H9 (cell line): Measurements from ENCODE around the gene COA6. TPM values are rescaled to one million over a fixed set of nuclear protein-coding genes. Genes with fewer than 3 reads are reported as not detected.

Experiments
- DNase-seq: peaks from one replicate; pipeline ENCODE4 v3.0.0-alpha.2; 2017
- H2AFZ ChIP-seq: one replicate; pipeline ENCODE4 v1.6.1; 2013; ENCODE audit warnings: mild to moderate bottlenecking, low read length, control low read depth, moderate library complexity
- H2AK5ac ChIP-seq: 2 replicates; pipeline ENCODE4 v1.6.1; 2013; ENCODE audit warnings: low read length, control low read depth, mixed read lengths; ENCODE audit not compliant: insufficient read length
- H2BK120ac ChIP-seq: one replicate; pipeline ENCODE4 v1.6.1; 2013; ENCODE audit warnings: low read depth, mild to moderate bottlenecking, low read length, control low read depth, inconsistent platforms; ENCODE audit not compliant: poor library complexity, severe bottlenecking
- H2BK12ac ChIP-seq: 2 replicates; pipeline ENCODE4 v1.6.1; 2013; ENCODE audit warnings: low read length, control low read depth, mixed read lengths, low read depth; ENCODE audit not compliant: insufficient read length
- H2BK15ac ChIP-seq: 2 replicates; pipeline ENCODE4 v1.6.1; 2013; ENCODE audit warnings: low read depth, low read length, control low read depth
- H2BK20ac ChIP-seq: one replicate; pipeline ENCODE4 v1.6.1; 2013; ENCODE audit warnings: low read depth, mild to moderate bottlenecking, low read length, control low read depth, inconsistent platforms; ENCODE audit not compliant: poor library complexity, severe bottlenecking
- H2BK5ac ChIP-seq: 2 replicates; pipeline ENCODE4 v1.6.1; 2013; ENCODE audit warnings: low read length, control low read depth, mixed read lengths; ENCODE audit not compliant: insufficient read length
- H3K14ac ChIP-seq: 2 replicates; pipeline ENCODE4 v1.6.1; 2013; ENCODE audit warnings: low read length, control low read depth; ENCODE audit not compliant: insufficient read depth
- H3K18ac ChIP-seq: 2 replicates; pipeline ENCODE4 v1.6.1; 2013; ENCODE audit warnings: low read depth, mild to moderate bottlenecking, mixed read lengths, low read length, control low read depth; ENCODE audit not compliant: insufficient read length
- H3K23ac ChIP-seq: 2 replicates; pipeline ENCODE4 v1.6.1; 2013; ENCODE audit warnings: low read length, control low read depth, mixed read lengths, low read depth; ENCODE audit not compliant: insufficient read length
- H3K23me2 ChIP-seq: 2 replicates; pipeline ENCODE4 v1.6.1; 2013; ENCODE audit warnings: low read depth, mild to moderate bottlenecking, mixed read lengths, low read length, control low read depth; ENCODE audit not compliant: insufficient read length, poor library complexity, severe bottlenecking
- H3K27ac ChIP-seq: 2 replicates; pipeline ENCODE4 v1.5.1; 2013; ENCODE audit warnings: low read length, control low read depth, mixed read lengths, low read depth; ENCODE audit not compliant: insufficient read length
- H3K27me3 ChIP-seq: 2 replicates; pipeline ENCODE4 v1.6.1; 2013; ENCODE audit warnings: low read length, control low read depth, inconsistent platforms; ENCODE audit not compliant: insufficient read depth
- H3K4ac ChIP-seq: 2 replicates; pipeline ENCODE4 v1.6.1; 2013; ENCODE audit warnings: low read depth, mild to moderate bottlenecking, control low read depth, inconsistent platforms, low read length, moderate library complexity
- H3K4me1 ChIP-seq: 2 replicates; pipeline ENCODE4 v1.6.1; 2013; ENCODE audit warnings: low read length, control low read depth, inconsistent platforms; ENCODE audit not compliant: insufficient read depth
- H3K4me2 ChIP-seq: 2 replicates; pipeline ENCODE4 v1.6.1; 2013; ENCODE audit warnings: low read length, control low read depth, mixed read lengths; ENCODE audit not compliant: insufficient read length, insufficient read depth
- H3K56ac ChIP-seq: 2 replicates; pipeline ENCODE4 v1.6.1; 2013; ENCODE audit warnings: low read depth, mild to moderate bottlenecking, mixed read lengths, low read length, control low read depth; ENCODE audit not compliant: insufficient read length
- H3K79me1 ChIP-seq: 2 replicates; pipeline ENCODE4 v1.6.1; 2013; ENCODE audit warnings: low read depth, mild to moderate bottlenecking, moderate library complexity, low read length, control low read depth, inconsistent platforms; ENCODE audit not compliant: insufficient read depth, poor library complexity, severe bottlenecking
- H3K79me2 ChIP-seq: 2 replicates; pipeline ENCODE4 v1.6.1; 2013; ENCODE audit warnings: low read length, control low read depth, inconsistent platforms; ENCODE audit not compliant: insufficient read depth
- H3K9ac ChIP-seq: 2 replicates; pipeline ENCODE4 v1.6.1; 2013; ENCODE audit warnings: low read length, control low read depth, mixed read lengths; ENCODE audit not compliant: insufficient read length; ENCODE audit errors: extremely low read depth
- H3K9me3 ChIP-seq: one replicate; pipeline ENCODE4 v1.6.1; 2013; ENCODE audit warnings: low read depth, low read length, inconsistent platforms; ENCODE audit not compliant: control insufficient read depth
- H3T11ph ChIP-seq: one replicate; pipeline ENCODE4 v1.6.1; 2013; ENCODE audit warnings: mild to moderate bottlenecking, low read length, control low read depth, inconsistent platforms
- H4K20me1 ChIP-seq: one replicate; pipeline ENCODE4 v1.6.1; 2013; ENCODE audit not compliant: control insufficient read depth, insufficient read length, insufficient read depth
- H4K5ac ChIP-seq: 2 replicates; pipeline ENCODE4 v1.6.1; 2013; ENCODE audit warnings: low read depth, mild to moderate bottlenecking, mixed read lengths, low read length, control low read depth; ENCODE audit not compliant: insufficient read length
- H4K8ac ChIP-seq: replicated peaks from 2 replicates; pipeline ENCODE4 v1.6.1; 2013; ENCODE audit warnings: low read length, control low read depth, mixed read lengths, low read depth; ENCODE audit not compliant: insufficient read length
- H4K91ac ChIP-seq: 2 replicates; pipeline ENCODE4 v1.6.1; 2013; ENCODE audit warnings: low read depth, mild to moderate bottlenecking, moderate library complexity, mixed read lengths, low read length, control low read depth; ENCODE audit not compliant: insufficient read length
- H3K27ac Mint-ChIP-seq, 3 experiments: 2 replicates in 2 of 3; 3 replicates in 1 of 3; pipeline ENCODE4 v1.8.0; 2020 to 2021; ENCODE audit warnings: mixed read lengths in 3 of 3, mild to moderate bottlenecking in 1 of 3, moderate library complexity in 1 of 3
- H3K27me3 Mint-ChIP-seq: 2 replicates; pipeline ENCODE4 v1.8.0; 2021; ENCODE audit warnings: low read depth, mild to moderate bottlenecking, moderate library complexity, mixed read lengths
- H3K36me3 Mint-ChIP-seq, 3 experiments: 2 replicates in 2 of 3; 3 replicates in 1 of 3; pipeline ENCODE4 v1.8.0; 2020 to 2021; ENCODE audit warnings: low read depth in 3 of 3, mixed read lengths in 3 of 3; ENCODE audit not compliant: insufficient read depth in 1 of 3
- H3K4me1 Mint-ChIP-seq, 2 experiments: 2 replicates each; pipeline ENCODE4 v1.8.0; 2020; ENCODE audit warnings: mixed read lengths in 2 of 2
- H3K4me3 Mint-ChIP-seq, 2 experiments: 2 replicates in 1 of 2; 3 replicates in 1 of 2; pipeline ENCODE4 v1.8.0; 2020 to 2021; ENCODE audit warnings: mild to moderate bottlenecking in 2 of 2, mixed read lengths in 2 of 2, moderate library complexity in 1 of 2
- H3K9me3 Mint-ChIP-seq, 2 experiments: 2 replicates in 1 of 2; 3 replicates in 1 of 2; pipeline ENCODE4 v1.8.0; 2020; ENCODE audit warnings: mild to moderate bottlenecking in 2 of 2, mixed read lengths in 2 of 2, moderate library complexity in 1 of 2
- WGBS: extraction: QIAGEN DNeasy Blood & Tissue Kit; methylation state at CpG from one replicate; pipeline ENCODE4 v1.1.7; 2013; ENCODE audit warnings: missing lambda C conversion rate, low lambda C conversion rate, mixed read lengths; ENCODE audit not compliant: insufficient read length; ENCODE audit errors: extremely low coverage; 5-methylcytosine and 5-hydroxymethylcytosine counted together
- total RNA-seq: library from RNA; stranded (reverse); gene quantifications from 2 replicates; pipeline ENCODE4 v1.2.1, GENCODE V29; 2021
- TF ChIP-seq, protein P1 (sequence below): fragments of 200-600 bp; sonication (generic); conservative IDR thresholded peaks from 3 replicates; pipeline ENCODE4 v1.8.0; 2021; ENCODE audit warnings: antibody characterized with exemption, mild to moderate bottlenecking

Gene COA6
- total RNA-seq, 1 experiment from 2014 or later: 42.3 TPM

DNA sequence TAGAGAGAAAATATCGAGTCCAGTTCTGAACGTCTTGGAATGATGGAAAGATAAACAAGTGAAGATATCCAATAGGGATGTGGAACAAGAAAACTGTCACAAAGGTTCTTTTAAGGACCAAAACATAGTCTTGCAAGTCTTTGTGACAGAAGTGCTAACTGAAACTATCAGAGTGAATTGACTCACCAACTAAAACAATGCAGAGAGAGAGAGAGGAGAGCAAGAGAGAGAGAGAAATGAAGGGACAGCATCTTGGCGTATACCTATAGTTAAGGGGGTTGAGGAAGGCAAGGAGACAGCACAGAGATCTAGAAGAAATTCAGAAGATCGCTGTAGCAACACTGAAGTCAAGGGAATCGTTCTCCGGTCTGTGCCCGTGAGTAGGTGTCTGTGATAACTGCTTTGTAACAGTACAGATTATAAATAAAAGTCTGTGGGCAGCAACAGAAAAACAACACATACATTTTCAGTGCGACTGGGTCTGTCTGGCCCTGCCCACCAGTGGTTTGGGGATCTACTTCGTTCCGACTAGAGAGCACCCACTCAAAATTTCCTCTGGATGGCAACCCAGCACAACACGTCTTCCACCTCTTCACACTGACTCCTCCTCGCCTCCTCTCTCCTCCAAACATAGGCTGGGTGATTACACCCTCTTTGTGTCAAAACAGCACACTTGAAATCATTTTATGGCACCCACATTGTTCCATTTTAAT, 4.8 kb upstream of the COA6 start:
- H4K8ac ChIP-seq: no peak overlapping the region
- no peak overlapping the region for H2BK12ac ChIP-seq
- H2BK120ac ChIP-seq: no peak overlapping the region
- H3K23ac ChIP-seq: no peak overlapping the region
- Mint-ChIP-seq H3K4me1 (peaks cover 3 to 6% of the 10 kb centered on the region in 2 experiments; a peak in 3 of 4 replicates), H3K36me3 (no peaks in the 10 kb centered on the region; a peak in 1 of 7 replicates), H3K9me3 (no peaks in the 10 kb centered on the region), H3K27me3 (peaks cover 27% of the 10 kb centered on the region), H3K4me3 (no peak overlapping the region), H3K27ac (no peak overlapping the region)
- TF ChIP-seq, protein P1, sequence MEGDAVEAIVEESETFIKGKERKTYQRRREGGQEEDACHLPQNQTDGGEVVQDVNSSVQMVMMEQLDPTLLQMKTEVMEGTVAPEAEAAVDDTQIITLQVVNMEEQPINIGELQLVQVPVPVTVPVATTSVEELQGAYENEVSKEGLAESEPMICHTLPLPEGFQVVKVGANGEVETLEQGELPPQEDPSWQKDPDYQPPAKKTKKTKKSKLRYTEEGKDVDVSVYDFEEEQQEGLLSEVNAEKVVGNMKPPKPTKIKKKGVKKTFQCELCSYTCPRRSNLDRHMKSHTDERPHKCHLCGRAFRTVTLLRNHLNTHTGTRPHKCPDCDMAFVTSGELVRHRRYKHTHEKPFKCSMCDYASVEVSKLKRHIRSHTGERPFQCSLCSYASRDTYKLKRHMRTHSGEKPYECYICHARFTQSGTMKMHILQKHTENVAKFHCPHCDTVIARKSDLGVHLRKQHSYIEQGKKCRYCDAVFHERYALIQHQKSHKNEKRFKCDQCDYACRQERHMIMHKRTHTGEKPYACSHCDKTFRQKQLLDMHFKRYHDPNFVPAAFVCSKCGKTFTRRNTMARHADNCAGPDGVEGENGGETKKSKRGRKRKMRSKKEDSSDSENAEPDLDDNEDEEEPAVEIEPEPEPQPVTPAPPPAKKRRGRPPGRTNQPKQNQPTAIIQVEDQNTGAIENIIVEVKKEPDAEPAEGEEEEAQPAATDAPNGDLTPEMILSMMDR: no peak
- no peaks in the 10 kb centered on the region for H3K79me1 ChIP-seq
- no peaks in the 10 kb centered on the region for H3K9me3 ChIP-seq
- no peak overlapping the region for H2BK5ac ChIP-seq
- H3K56ac ChIP-seq: no peak overlapping the region
- no peaks in the 10 kb centered on the region for H3K23me2 ChIP-seq
- H2BK15ac ChIP-seq: no peak overlapping the region
- DNase-seq: no peak
- no peak overlapping the region for H2AFZ ChIP-seq
- no peaks in the 10 kb centered on the region for H3K4me1 ChIP-seq
- H3K18ac ChIP-seq: no peak overlapping the region
- H3K4me2 ChIP-seq: no peak overlapping the region
- no peak overlapping the region for H4K91ac ChIP-seq
- WGBS: no CpG with 5 or more reads among the region's 12 CpGs
- H4K5ac ChIP-seq: no peak overlapping the region
- H3K79me2 ChIP-seq: no peaks in the 10 kb centered on the region
- no peak overlapping the region for H3K27ac ChIP-seq
- no peak overlapping the region for H3K4ac ChIP-seq
- H3K14ac ChIP-seq: no peak overlapping the region
- no peaks in the 10 kb centered on the region for H3K27me3 ChIP-seq
- H4K20me1 ChIP-seq: no peaks in the 10 kb centered on the region
- H3K9ac ChIP-seq: no peak overlapping the region
- no peak overlapping the region for H3T11ph ChIP-seq
- no peak overlapping the region for H2BK20ac ChIP-seq
- H2AK5ac ChIP-seq: no peak overlapping the region
